HEK293 (cell line): ENCODE measurements around the gene WDR44.

ENCODE experiments used
- CTCF ChIP-seq: fragments of 450-650 bp; formaldehyde crosslinking; IDR thresholded peaks from 2 replicates; pipeline ENCODE4 v1.5.1; 2016; ENCODE audit warnings: missing biosample characterization, missing genetic modification characterization
- TCF7L2 ChIP-seq: IDR thresholded peaks from 2 replicates; pipeline ENCODE4 v1.6.1; 2011; ENCODE audit warnings: low read depth, mild to moderate bottlenecking, inconsistent platforms, low read length, moderate library complexity, borderline replicate concordance
- ZFP37 ChIP-seq: fragments of 450-650 bp; formaldehyde crosslinking; IDR thresholded peaks from 2 replicates; pipeline ENCODE4 v1.5.1; 2016; ENCODE audit warnings: missing biosample characterization, missing genetic modification characterization
- ZNF138 ChIP-seq: fragments of 450-650 bp; formaldehyde crosslinking; IDR thresholded peaks from 2 replicates; pipeline ENCODE4 v1.5.1; 2016; ENCODE audit warnings: missing biosample characterization, missing genetic modification characterization, borderline replicate concordance
- ZNF354C ChIP-seq: fragments of 450-650 bp; formaldehyde crosslinking; IDR thresholded peaks from 2 replicates; pipeline ENCODE4 v1.5.1; 2016; ENCODE audit warnings: missing biosample characterization, missing genetic modification characterization, low read depth, borderline replicate concordance
- ZNF416 ChIP-seq: fragments of 450-650 bp; formaldehyde crosslinking; IDR thresholded peaks from 2 replicates; pipeline ENCODE4 v1.5.1; 2016; ENCODE audit warnings: missing biosample characterization, missing genetic modification characterization
- ZNF521 ChIP-seq: fragments of 450-650 bp; formaldehyde crosslinking; IDR thresholded peaks from 2 replicates; pipeline ENCODE4 v1.5.1; 2017; ENCODE audit warnings: missing biosample characterization, mild to moderate bottlenecking, missing genetic modification characterization

GRCh38 chrX:118355225-118355920, 9.5 kb downstream of the WDR44 start:
- TF ChIP-seq ZNF354C (tag by site-specific recombination) = no peak
- no peak for TF ChIP-seq ZNF138 (tag by site-specific recombination)
- no peak for TF ChIP-seq CTCF
- TF ChIP-seq ZFP37 (tag by site-specific recombination) = no peak
- no peak for TF ChIP-seq ZNF416
- TF ChIP-seq ZNF521 (tag by site-specific recombination) = no peak
- TF ChIP-seq TCF7L2 = peak; percentile 73; the same call in 1 of the 2 replicates
